HS-27A (cell line): ENCODE results near the gene ZFP92.

Experiments
- DNase-seq: peaks from one replicate; pipeline ENCODE4 v3.0.0-alpha.2; 2012; ENCODE audit warnings: low read depth, missing footprints

Gene ZFP92

GRCh38 chrX:153456161-153456560 is 44.9 kb downstream of the ZFP92 start:
- no peak for DNase-seq

- DNase-seq = no peak
Measured at GRCh38 chrX:153456704-153457103, 45.4 kb downstream of the ZFP92 start.

- no peak for DNase-seq
Measured at GRCh38 chrX:153457136-153457825, 46.0 kb downstream of the ZFP92 start.

- DNase-seq = no peak
Measured at GRCh38 chrX:153457827-153458466, 46.7 kb downstream of the ZFP92 start.

GRCh38 chrX:153458476-153458875 is 47.2 kb downstream of the ZFP92 start:
- DNase-seq = no peak

GRCh38 chrX:153459986-153460385 is 48.7 kb downstream of the ZFP92 start:
- DNase-seq = peak; percentile 41

GRCh38 chrX:153460826-153461225 is 49.6 kb downstream of the ZFP92 start:
- DNase-seq = no peak
